DND-41 (cell line): Measurements from ENCODE around the gene MCCC2.

Source experiments
- ATAC-seq: fragments of 200-7000 bp; cut with Tn5 transposase; 3 replicates; pipeline ENCODE4 v1.9.1; 2021; ENCODE audit warnings: low read depth; ENCODE audit not compliant: insufficient read depth
- DNase-seq: peaks from one replicate; pipeline ENCODE4 v3.0.0-alpha.2; 2020
- H2AFZ ChIP-seq: 2 replicates; pipeline ENCODE4 v1.6.0; 2012; ENCODE audit warnings: low read depth, low read length
- H3K27ac ChIP-seq: 2 replicates; pipeline ENCODE4 v1.5.1; 2012; ENCODE audit warnings: low read length, inconsistent platforms
- H3K27me3 ChIP-seq: fragments of 200-600 bp; sonication (generic); 2 replicates; pipeline ENCODE4 v1.6.0; 2012; ENCODE audit warnings: low read length, mild to moderate bottlenecking, inconsistent platforms; ENCODE audit not compliant: insufficient read depth, poor library complexity
- H3K36me3 ChIP-seq: 2 replicates; pipeline ENCODE4 v1.5.1; 2012; ENCODE audit warnings: low read length, inconsistent platforms; ENCODE audit not compliant: insufficient read depth
- H3K4me1 ChIP-seq: 2 replicates; pipeline ENCODE4 v1.5.1; 2012; ENCODE audit warnings: mild to moderate bottlenecking, low read length; ENCODE audit not compliant: insufficient read depth
- H3K4me2 ChIP-seq: 2 replicates; pipeline ENCODE4 v1.6.0; 2012; ENCODE audit warnings: mild to moderate bottlenecking, moderate library complexity, low read length, inconsistent platforms; ENCODE audit not compliant: insufficient read depth
- H3K4me3 ChIP-seq, 2 experiments: fragments of 200-600 bp in 1 of 2; shearing (Covaris generic) in 1 of 2; 2 replicates each; pipeline ENCODE4 v1.5.1; 2012 to 2016; ENCODE audit warnings: inconsistent platforms in 2 of 2, low read length in 2 of 2, mild to moderate bottlenecking in 2 of 2, low read depth in 1 of 2, moderate library complexity in 1 of 2
- H3K79me2 ChIP-seq: 2 replicates; pipeline ENCODE4 v1.6.0; 2012; ENCODE audit warnings: low read length, inconsistent platforms; ENCODE audit not compliant: insufficient read depth
- H3K9ac ChIP-seq: 2 replicates; pipeline ENCODE4 v1.6.0; 2012; ENCODE audit warnings: low read depth, mild to moderate bottlenecking, inconsistent platforms, low read length, moderate library complexity
- H3K9me3 ChIP-seq: 2 replicates; pipeline ENCODE4 v1.5.1; 2012; ENCODE audit warnings: low read length, moderate library complexity, mild to moderate bottlenecking, inconsistent platforms; ENCODE audit not compliant: insufficient read depth, severe bottlenecking
- H4K20me1 ChIP-seq: 2 replicates; pipeline ENCODE4 v1.6.0; 2012; ENCODE audit warnings: low read length; ENCODE audit not compliant: insufficient read depth
- CTCF ChIP-seq: IDR thresholded peaks from 2 replicates; pipeline ENCODE4 v1.5.1; 2012; ENCODE audit warnings: borderline replicate concordance, low read length, moderate library complexity, mild to moderate bottlenecking; ENCODE audit not compliant: poor library complexity, severe bottlenecking; ENCODE audit errors: extremely low read depth
- EZH2 ChIP-seq: IDR thresholded peaks from 3 replicates; pipeline ENCODE4 v1.6.1; 2012; ENCODE audit warnings: borderline replicate concordance, low read depth, mild to moderate bottlenecking, moderate library complexity, low read length, inconsistent platforms; ENCODE audit not compliant: severe bottlenecking

Gene MCCC2

GRCh38 chr5:71623221-71623794, 36.2 kb downstream of the MCCC2 start:
- Histone ChIP-seq H4K20me1 (peaks cover 4% of the 10 kb centered on the region; the same call in 1 of the 2 replicates), H3K27ac (no peak overlapping the region), H3K27me3 (no peaks in the 10 kb centered on the region), H3K4me3 (no peak overlapping the region), H3K9ac (no peak overlapping the region), H3K4me2 (no peak overlapping the region), H3K9me3 (no peaks in the 10 kb centered on the region), H3K36me3 (peaks cover 40% of the 10 kb centered on the region), H3K79me2 (no peaks in the 10 kb centered on the region), H3K4me1 (no peaks in the 10 kb centered on the region), H2AFZ (no peak overlapping the region)
- TF ChIP-seq EZH2, result no peak
- no peak for TF ChIP-seq CTCF
- ATAC-seq (no peak), DNase-seq (no peak)

GRCh38 chr5:71629950-71630349, 42.8 kb downstream of the MCCC2 start:
- TF ChIP-seq EZH2, result no peak
- no peak for TF ChIP-seq CTCF
- DNase-seq (no peak), ATAC-seq (no peak)
- no peak overlapping the region for H3K27ac ChIP-seq
- no peak overlapping the region for H3K4me3 ChIP-seq
- H3K4me1 ChIP-seq, result no peaks in the 10 kb centered on the region
- H3K4me2 ChIP-seq, result no peak overlapping the region
- H3K9ac ChIP-seq, result no peak overlapping the region
- H3K79me2 ChIP-seq, result no peaks in the 10 kb centered on the region
- no peaks in the 10 kb centered on the region for H3K27me3 ChIP-seq
- no peak overlapping the region for H2AFZ ChIP-seq
- peaks cover 34% of the 10 kb centered on the region for H3K36me3 ChIP-seq
- H3K9me3 ChIP-seq, result no peaks in the 10 kb centered on the region
- H4K20me1 ChIP-seq, result no peaks in the 10 kb centered on the region

GRCh38 chr5:71631070-71631469, 43.9 kb downstream of the MCCC2 start:
- H4K20me1 ChIP-seq, result no peaks in the 10 kb centered on the region
- no peaks in the 10 kb centered on the region for H3K9me3 ChIP-seq
- H3K9ac ChIP-seq, result no peak overlapping the region
- H3K4me3 ChIP-seq, result no peak overlapping the region
- no peaks in the 10 kb centered on the region for H3K4me1 ChIP-seq
- no peaks in the 10 kb centered on the region for H3K27me3 ChIP-seq
- H3K4me2 ChIP-seq, result no peak overlapping the region
- TF ChIP-seq CTCF (no peak), EZH2 (no peak)
- no peak overlapping the region for H2AFZ ChIP-seq
- H3K79me2 ChIP-seq, result no peaks in the 10 kb centered on the region
- DNase-seq (no peak), ATAC-seq (no peak)
- H3K36me3 ChIP-seq, result peaks cover 42% of the 10 kb centered on the region
- H3K27ac ChIP-seq, result no peak overlapping the region
